ENCODE data around the gene U2AF1L4.

Gene U2AF1L4

GRCh38 chr19:35718345-35719041 lies 26.7 kb downstream of the U2AF1L4 start (continued):
- TF ChIP-seq ZBTB11 (tag by site-specific recombination; conservative IDR thresholded peaks at IDR 0.05; ENCODE audit: low read depth): 0 out of 2 replicates have a peak, but pooled peaks have one; percentile 35
- peak; percentile 22; the same call in 1 of the 2 replicates for TF ChIP-seq ZBTB48 (tag by site-specific recombination; IDR thresholded peaks at IDR 0.05)
- peak; percentile 28; the same call in 1 of the 2 replicates for TF ChIP-seq KLF9 (tag by site-specific recombination; IDR thresholded peaks at IDR 0.05; ENCODE audit: low read depth)
- no peak for TF ChIP-seq ZNF658 (tag by site-specific recombination; IDR thresholded peaks at IDR 0.05)
- TF ChIP-seq ZNF544 (tag by site-specific recombination; IDR thresholded peaks at IDR 0.05): no peak
- TF ChIP-seq WT1 (tag by site-specific recombination; IDR thresholded peaks at IDR 0.05): no peak

GRCh38 chr19:35717665-35718344 lies 27.4 kb downstream of the U2AF1L4 start, which contains the start of gene KMT2B:
TSS of gene KMT2B (plus strand) at chr19:35718003. CDS start at chr19:35718019, 16 bp downstream.
- peak within 1 kb of the TSS; percentile 65 for H3K4me3 ChIP-seq (ENCODE audit: low read depth, low read length)
- CTCF ChIA-PET: interaction anchor here (0.9 kb wide), 2 partner anchors 19 to 24 kb away, joined by 6 to 9 read pairs; partner anchors contain the start of gene IGFLR1
- no peaks in the 10 kb centered on the region for H3K9me3 ChIP-seq (ENCODE audit: control insufficient read depth, insufficient read depth, low read depth, low read length)
- POLR2A ChIA-PET: interaction anchor here (0.9 to 2.3 kb wide), 7 partner anchors 10 to 105 kb away, joined by 3 to 24 read pairs (median 11); partner anchors contain the start of genes COX6B1, HAUS5, LIN37 and PSENEN
- peaks cover 33 to 35% of the 10 kb centered on the region in 2 experiments for H3K36me3 ChIP-seq (ENCODE audit: control insufficient read depth in 2 of 2, insufficient read depth in 1 of 2, low read length in 2 of 2)
- peaks cover 23% of the 10 kb centered on the region for H3K4me1 ChIP-seq (ENCODE audit: control insufficient read depth, insufficient read depth, low read length)
- peak within 1 kb of the TSS; percentile 93 for H3K27ac ChIP-seq (ENCODE audit: extremely low read depth, low read depth, low read length)
- TF ChIP-seq ZBTB44 (tag by site-specific recombination; IDR thresholded peaks at IDR 0.05): no peak; the same call in 1 of the 2 replicates
- TF ChIP-seq BCL11B (tag by site-specific recombination; IDR thresholded peaks at IDR 0.05; ENCODE audit: low read depth): 0 out of 2 replicates have a peak, but pooled peaks have one; percentile 36
- TF ChIP-seq PBX3 (CRISPR knock-in tag; IDR thresholded peaks at IDR 0.05): 0 out of 2 replicates have a peak, but pooled peaks have one; percentile 4
- 0 out of 2 replicates have a peak, but pooled peaks have one; percentile 13 for TF ChIP-seq ZNF677 (tag by site-specific recombination; IDR thresholded peaks at IDR 0.05)
- TF ChIP-seq ZNF362 (tag by site-specific recombination; IDR thresholded peaks at IDR 0.05): no peak
- TF ChIP-seq ZNF623 (tag by site-specific recombination; IDR thresholded peaks at IDR 0.05): no peak
- TF ChIP-seq IKZF3 (tag by site-specific recombination; IDR thresholded peaks at IDR 0.05): peak; percentile 8; the same call in 1 of the 2 replicates
- TF ChIP-seq ZNF223 (tag by site-specific recombination; IDR thresholded peaks at IDR 0.05): no peak
- peak; percentile 99 for TF ChIP-seq GLIS1 (tag by site-specific recombination; IDR thresholded peaks at IDR 0.05)
- peak; percentile 2; the same call in 1 of the 2 replicates for TF ChIP-seq ZBTB7A (tag by site-specific recombination; IDR thresholded peaks at IDR 0.05; ENCODE audit: low read depth)
- no peak for TF ChIP-seq ZNF248 (tag by site-specific recombination; IDR thresholded peaks at IDR 0.05)
- peak; percentile 9; the same call in 1 of the 2 replicates for TF ChIP-seq ZEB2 (tag by site-specific recombination; IDR thresholded peaks at IDR 0.05)
- peak; percentile 85; the same call in 1 of the 2 replicates for TF ChIP-seq ZNF561 (tag by site-specific recombination; IDR thresholded peaks at IDR 0.05; ENCODE audit: borderline replicate concordance)
- peak; percentile 76 for TF ChIP-seq ZIC2 (tag by site-specific recombination; IDR thresholded peaks at IDR 0.05)
- TF ChIP-seq PATZ1 (tag by site-specific recombination; IDR thresholded peaks at IDR 0.05): peak; percentile 57; the same call in 1 of the 2 replicates
- peak; percentile 94 for TF ChIP-seq GLIS2 (tag by site-specific recombination; IDR thresholded peaks at IDR 0.05)
- TF ChIP-seq ZFP69B (tag by site-specific recombination; IDR thresholded peaks at IDR 0.05): no peak
- peak; percentile 70; the same call in 1 of the 2 replicates for TF ChIP-seq KLF8 (tag by site-specific recombination; IDR thresholded peaks at IDR 0.05)
- TF ChIP-seq ZNF707 (tag by site-specific recombination; IDR thresholded peaks at IDR 0.05): no peak

Data from HEK293 (cell line).